Measurements from ENCODE around the gene AHDC1. TPM values are rescaled to one million over a fixed set of nuclear protein-coding genes. Genes with fewer than 3 reads are reported as not detected.

Gene AHDC1
- total and polyA plus RNA-seq, 2 of the 13 experiments (the other 11 are each of a cell fraction or from before 2014, with no cell fraction given), result 1.0 to 2.7 TPM

DNA sequence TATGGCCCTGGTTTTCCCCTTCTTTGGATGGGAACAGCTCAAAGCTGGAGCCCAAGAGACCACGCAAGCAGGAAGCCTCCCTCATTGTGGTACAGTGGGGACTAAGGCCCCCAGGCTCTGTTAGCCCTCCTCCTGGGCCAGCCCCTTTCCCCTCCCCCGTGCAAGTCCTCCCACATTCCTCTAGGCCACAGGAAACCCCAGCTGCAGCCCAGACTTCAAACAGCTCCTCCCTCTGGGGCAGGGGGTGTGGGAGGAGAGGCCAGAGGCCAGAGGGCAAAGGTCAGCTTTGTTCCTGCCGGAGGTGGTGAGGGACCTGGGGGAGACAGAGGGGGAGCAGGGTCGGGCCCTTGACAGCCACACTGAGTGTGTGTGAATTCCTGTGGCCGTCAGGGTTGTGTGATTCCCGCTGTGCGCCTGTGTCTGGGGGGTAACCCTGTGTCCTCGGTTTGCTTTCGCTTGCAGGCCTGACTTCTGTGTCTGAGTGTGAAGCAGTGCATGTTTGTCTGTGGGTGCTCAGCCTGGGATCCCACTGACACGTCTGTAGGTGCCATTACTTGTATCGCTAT lies 3.4 kb upstream of the AHDC1 start (continued):
- TF ChIP-seq PHB2 (IDR thresholded peaks at IDR 0.05; ENCODE audit: partially characterized antibody) (no peak), REPIN1 (CRISPR knock-in tag; IDR thresholded peaks at IDR 0.05; ENCODE audit: borderline replicate concordance, low read depth) (peak; percentile 80), TMF1 (CRISPR knock-in tag; IDR thresholded peaks at IDR 0.05; ENCODE audit: low read depth) (no peak), ZSCAN12 (CRISPR knock-in tag; IDR thresholded peaks at IDR 0.05) (no peak), HOXA9 (CRISPR knock-in tag; IDR thresholded peaks at IDR 0.05; ENCODE audit: borderline replicate concordance) (no peak), SP1 (IDR thresholded peaks at IDR 0.05) (no peak), SP1 (CRISPR knock-in tag; IDR thresholded peaks at IDR 0.05) (peak; percentile 37; the same call in 1 of the 2 replicates), SRSF4 (IDR thresholded peaks at IDR 0.05; ENCODE audit: low read depth, low read length, poor library complexity, severe bottlenecking) (no peak), MIXL1 (CRISPR knock-in tag; IDR thresholded peaks at IDR 0.05) (peak; percentile 59; the same call in 1 of the 2 replicates), XRCC5 (optimal IDR thresholded peaks at IDR 0.05; ENCODE audit: low read length) (peak; percentile 86), FOXM1 (CRISPR knock-in tag; IDR thresholded peaks at IDR 0.05) (no peak), ZNF230 (CRISPR knock-in tag; IDR thresholded peaks at IDR 0.05) (peak; percentile 60; the same call in 1 of the 2 replicates), ZSCAN31 (CRISPR knock-in tag; IDR thresholded peaks at IDR 0.05; ENCODE audit: low read depth) (no peak), NONO (IDR thresholded peaks at IDR 0.05) (no peak), NONO (CRISPR knock-in tag; conservative IDR thresholded peaks at IDR 0.05) (peak; percentile 88), ZNF674 (CRISPR knock-in tag; IDR thresholded peaks at IDR 0.05; ENCODE audit: low read depth) (no peak), ZNF713 (CRISPR knock-in tag; IDR thresholded peaks at IDR 0.05) (no peak), PHF21A (CRISPR knock-in tag; IDR thresholded peaks at IDR 0.05) (peak; percentile 93), ZNF644 (CRISPR knock-in tag; IDR thresholded peaks at IDR 0.05; ENCODE audit: low read depth) (no peak; the same call in 1 of the 2 replicates), ZIK1 (CRISPR knock-in tag; IDR thresholded peaks at IDR 0.05; ENCODE audit: borderline replicate concordance, low read depth) (no peak), KDM5B (CRISPR knock-in tag; IDR thresholded peaks at IDR 0.05; ENCODE audit: borderline replicate concordance) (peak; percentile 74; the same call in 1 of the 2 replicates)
- TF ChIP-seq, protein P1, sequence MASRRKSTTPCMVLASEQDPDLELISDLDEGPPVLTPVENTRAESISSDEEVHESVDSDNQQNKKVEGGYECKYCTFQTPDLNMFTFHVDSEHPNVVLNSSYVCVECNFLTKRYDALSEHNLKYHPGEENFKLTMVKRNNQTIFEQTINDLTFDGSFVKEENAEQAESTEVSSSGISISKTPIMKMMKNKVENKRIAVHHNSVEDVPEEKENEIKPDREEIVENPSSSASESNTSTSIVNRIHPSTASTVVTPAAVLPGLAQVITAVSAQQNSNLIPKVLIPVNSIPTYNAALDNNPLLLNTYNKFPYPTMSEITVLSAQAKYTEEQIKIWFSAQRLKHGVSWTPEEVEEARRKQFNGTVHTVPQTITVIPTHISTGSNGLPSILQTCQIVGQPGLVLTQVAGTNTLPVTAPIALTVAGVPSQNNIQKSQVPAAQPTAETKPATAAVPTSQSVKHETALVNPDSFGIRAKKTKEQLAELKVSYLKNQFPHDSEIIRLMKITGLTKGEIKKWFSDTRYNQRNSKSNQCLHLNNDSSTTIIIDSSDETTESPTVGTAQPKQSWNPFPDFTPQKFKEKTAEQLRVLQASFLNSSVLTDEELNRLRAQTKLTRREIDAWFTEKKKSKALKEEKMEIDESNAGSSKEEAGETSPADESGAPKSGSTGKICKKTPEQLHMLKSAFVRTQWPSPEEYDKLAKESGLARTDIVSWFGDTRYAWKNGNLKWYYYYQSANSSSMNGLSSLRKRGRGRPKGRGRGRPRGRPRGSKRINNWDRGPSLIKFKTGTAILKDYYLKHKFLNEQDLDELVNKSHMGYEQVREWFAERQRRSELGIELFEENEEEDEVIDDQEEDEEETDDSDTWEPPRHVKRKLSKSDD (CRISPR knock-in tag; IDR thresholded peaks at IDR 0.05; ENCODE audit: low read depth), result peak; percentile 69; the same call in 1 of the 2 replicates
- TF ChIP-seq, protein P2, sequence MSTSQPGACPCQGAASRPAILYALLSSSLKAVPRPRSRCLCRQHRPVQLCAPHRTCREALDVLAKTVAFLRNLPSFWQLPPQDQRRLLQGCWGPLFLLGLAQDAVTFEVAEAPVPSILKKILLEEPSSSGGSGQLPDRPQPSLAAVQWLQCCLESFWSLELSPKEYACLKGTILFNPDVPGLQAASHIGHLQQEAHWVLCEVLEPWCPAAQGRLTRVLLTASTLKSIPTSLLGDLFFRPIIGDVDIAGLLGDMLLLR (CRISPR knock-in tag; IDR thresholded peaks at IDR 0.05), result no peak
- TF ChIP-seq, protein P3, sequence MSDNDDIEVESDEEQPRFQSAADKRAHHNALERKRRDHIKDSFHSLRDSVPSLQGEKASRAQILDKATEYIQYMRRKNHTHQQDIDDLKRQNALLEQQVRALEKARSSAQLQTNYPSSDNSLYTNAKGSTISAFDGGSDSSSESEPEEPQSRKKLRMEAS (IDR thresholded peaks at IDR 0.05), result peak; percentile 67
- TF ChIP-seq, protein P4, sequence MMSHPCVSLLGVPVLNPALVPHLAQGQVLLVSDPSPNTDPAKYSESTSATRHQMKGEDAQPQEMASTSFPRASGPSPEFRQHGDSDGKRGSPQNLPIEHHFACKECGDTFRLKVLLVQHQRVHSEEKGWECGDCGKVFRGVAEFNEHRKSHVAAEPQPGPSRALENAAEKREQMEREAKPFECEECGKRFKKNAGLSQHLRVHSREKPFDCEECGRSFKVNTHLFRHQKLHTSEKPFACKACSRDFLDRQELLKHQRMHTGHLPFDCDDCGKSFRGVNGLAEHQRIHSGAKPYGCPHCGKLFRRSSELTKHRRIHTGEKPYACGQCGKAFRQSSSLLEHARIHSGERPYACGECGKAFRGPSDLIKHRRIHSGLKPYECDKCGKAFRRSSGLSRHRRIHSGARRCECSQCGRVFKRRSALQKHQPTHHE (CRISPR knock-in tag; IDR thresholded peaks at IDR 0.05; ENCODE audit: borderline replicate concordance), result peak; percentile 51; the same call in 1 of the 2 replicates
- TF ChIP-seq, protein P5, sequence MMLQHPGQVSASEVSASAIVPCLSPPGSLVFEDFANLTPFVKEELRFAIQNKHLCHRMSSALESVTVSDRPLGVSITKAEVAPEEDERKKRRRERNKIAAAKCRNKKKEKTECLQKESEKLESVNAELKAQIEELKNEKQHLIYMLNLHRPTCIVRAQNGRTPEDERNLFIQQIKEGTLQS (CRISPR knock-in tag; IDR thresholded peaks at IDR 0.05), result 0 out of 2 replicates have a peak, but pooled peaks have one; percentile 18

All from HepG2 (cell line).